Peyer's patch (tissue), 4 donors: Measurements from ENCODE around the gene GPM6B.

Source experiments
- POLR2A ChIP-seq, 2 donors: fragments of 450-650 bp; IDR thresholded peaks; one replicate each; pipeline ENCODE4 v1.5.1; 2017; ENCODE audit warnings: antibody characterized with exemption in 2 of 2, mild to moderate bottlenecking in 2 of 2, moderate library complexity in 2 of 2
- TF ChIP-seq, protein P1 (sequence below), 6 experiments: fragments of 450-650 bp in 4 of 6; fragments of 200-600 bp in 2 of 6; sonication (generic) in 1 of 6; IDR thresholded peaks; one replicate each; pipeline ENCODE4 v1.5.1; 2017 to 2019; ENCODE audit warnings: antibody characterized with exemption in 6 of 6, mild to moderate bottlenecking in 3 of 6, moderate library complexity in 1 of 6

DNA sequence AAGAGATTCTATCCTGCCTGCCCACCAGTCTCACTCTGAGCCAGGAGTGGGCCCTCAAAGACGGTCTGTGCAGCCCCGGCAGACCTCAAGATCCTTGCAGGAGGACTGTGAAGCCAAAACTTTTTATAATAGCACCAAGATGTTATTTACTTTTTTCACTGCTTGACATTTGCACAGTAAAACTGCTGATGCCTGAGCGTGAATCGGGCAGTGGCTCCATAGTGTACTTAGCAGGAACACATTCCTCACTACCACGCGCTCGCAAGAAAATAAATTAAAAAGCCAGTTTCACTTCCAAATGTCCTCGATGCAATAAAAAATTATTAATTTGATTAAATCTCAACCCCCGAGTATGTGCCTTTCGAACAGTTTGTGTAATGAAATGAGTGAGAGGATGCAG, 22.5 kb downstream of the GPM6B start:
- TF ChIP-seq, protein P1, sequence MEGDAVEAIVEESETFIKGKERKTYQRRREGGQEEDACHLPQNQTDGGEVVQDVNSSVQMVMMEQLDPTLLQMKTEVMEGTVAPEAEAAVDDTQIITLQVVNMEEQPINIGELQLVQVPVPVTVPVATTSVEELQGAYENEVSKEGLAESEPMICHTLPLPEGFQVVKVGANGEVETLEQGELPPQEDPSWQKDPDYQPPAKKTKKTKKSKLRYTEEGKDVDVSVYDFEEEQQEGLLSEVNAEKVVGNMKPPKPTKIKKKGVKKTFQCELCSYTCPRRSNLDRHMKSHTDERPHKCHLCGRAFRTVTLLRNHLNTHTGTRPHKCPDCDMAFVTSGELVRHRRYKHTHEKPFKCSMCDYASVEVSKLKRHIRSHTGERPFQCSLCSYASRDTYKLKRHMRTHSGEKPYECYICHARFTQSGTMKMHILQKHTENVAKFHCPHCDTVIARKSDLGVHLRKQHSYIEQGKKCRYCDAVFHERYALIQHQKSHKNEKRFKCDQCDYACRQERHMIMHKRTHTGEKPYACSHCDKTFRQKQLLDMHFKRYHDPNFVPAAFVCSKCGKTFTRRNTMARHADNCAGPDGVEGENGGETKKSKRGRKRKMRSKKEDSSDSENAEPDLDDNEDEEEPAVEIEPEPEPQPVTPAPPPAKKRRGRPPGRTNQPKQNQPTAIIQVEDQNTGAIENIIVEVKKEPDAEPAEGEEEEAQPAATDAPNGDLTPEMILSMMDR (IDR thresholded peaks at IDR 0.05), result no peak
- no peak for TF ChIP-seq POLR2A (IDR thresholded peaks at IDR 0.05)
